Measurements from ENCODE around the gene WDR64. TPM values are rescaled to one million over a fixed set of nuclear protein-coding genes. Genes with fewer than 3 reads are reported as not detected.

Gene WDR64
- polyA plus RNA-seq, 2 of the 4 experiments (the other 2 are of a cell fraction): not detected

GRCh38 chr1:241637046-241637590 is 15.0 kb upstream of the WDR64 start:
- peaks cover 38% of the 10 kb centered on the region for H3K4me1 ChIP-seq
- peak overlapping the region; percentile 74 for H3K4me3 ChIP-seq
- peak overlapping the region; percentile 88 for H3K4me2 ChIP-seq
- ATAC-seq: no peak
- TF ChIP-seq HOXA7 (CRISPR knock-in tag; IDR thresholded peaks at IDR 0.05): no peak
- no peak for TF ChIP-seq HEYL (CRISPR knock-in tag; IDR thresholded peaks at IDR 0.05)
- TF ChIP-seq CHD2 (IDR thresholded peaks at IDR 0.05; ENCODE audit: low read length, partially characterized antibody): no peak
- no peak for TF ChIP-seq JUNB (IDR thresholded peaks at IDR 0.05)
- no peak for TF ChIP-seq NFE2L2 (conservative IDR thresholded peaks at IDR 0.05; ENCODE audit: low read length)
- TF ChIP-seq FOSL2 (IDR thresholded peaks at IDR 0.05): no peak
- no peak for TF ChIP-seq FOSL2 (CRISPR knock-in tag; IDR thresholded peaks at IDR 0.05)
- TF ChIP-seq CTCF (IDR thresholded peaks at IDR 0.05): no peak
- TF ChIP-seq CHD4 (IDR thresholded peaks at IDR 0.05; ENCODE audit: borderline replicate concordance): no peak
- no peak for TF ChIP-seq PBX3 (IDR thresholded peaks at IDR 0.05)
- TF ChIP-seq E2F6 (IDR thresholded peaks at IDR 0.05; ENCODE audit: borderline replicate concordance, low read depth): no peak
- no peak for TF ChIP-seq USF2 (IDR thresholded peaks at IDR 0.05)
- H3K9me3 ChIP-seq: no peaks in the 10 kb centered on the region
- H3K27ac ChIP-seq: peak overlapping the region; percentile 64 to 89; a peak in 3 of 6 replicates
- no peak for FAIRE-seq
- POLR2A ChIA-PET: no interaction called here
- DNase-seq (ENCODE audit: low read depth in 1 of 2, low spot score in 1 of 2): no peak
- CTCF ChIA-PET: interaction anchor here (0.7 to 4.2 kb wide), 4 partner anchors 9 to 189 kb away, joined by 3 to 24 read pairs (median 4); no protein-coding TSS in a partner anchor

- 63% methylated on average over 4 of the region's 4 CpGs for WGBS (ENCODE audit: missing lambda C conversion rate)
- no peak for TF ChIP-seq BCL3 (IDR thresholded peaks at IDR 0.05)
- no peak for TF ChIP-seq NPAS2 (CRISPR knock-in tag; IDR thresholded peaks at IDR 0.05; ENCODE audit: borderline replicate concordance)
- no peak for TF ChIP-seq JUNB (IDR thresholded peaks at IDR 0.05)
- no peak for TF ChIP-seq HEYL (CRISPR knock-in tag; IDR thresholded peaks at IDR 0.05)
- no peak for TF ChIP-seq SREBF2 (IDR thresholded peaks at IDR 0.05)
- no peak for TF ChIP-seq RNF2 (IDR thresholded peaks at IDR 0.05; ENCODE audit: borderline replicate concordance, low read depth)
- TF ChIP-seq CEBPB (IDR thresholded peaks at IDR 0.05): no peak
- TF ChIP-seq GATA3 (IDR thresholded peaks at IDR 0.05; ENCODE audit: borderline replicate concordance): no peak
- no peak for TF ChIP-seq ATOH8 (CRISPR knock-in tag; IDR thresholded peaks at IDR 0.05; ENCODE audit: low read depth)
- no peak for TF ChIP-seq USF2 (IDR thresholded peaks at IDR 0.05)
- TF ChIP-seq HOXB13 (CRISPR knock-in tag; IDR thresholded peaks at IDR 0.05; ENCODE audit: low read depth): no peak
- no peak for TF ChIP-seq TFCP2L1 (CRISPR knock-in tag; IDR thresholded peaks at IDR 0.05)
- no peak for TF ChIP-seq TP53 (CRISPR knock-in tag; IDR thresholded peaks at IDR 0.05)
- TF ChIP-seq KDM5A (IDR thresholded peaks at IDR 0.05): no peak
- TF ChIP-seq CBX8 (IDR thresholded peaks at IDR 0.05): no peak
- no peak for TF ChIP-seq BHLHE40 (IDR thresholded peaks at IDR 0.05; ENCODE audit: low read depth, low read length)
- no peak for TF ChIP-seq NR3C1 (IDR thresholded peaks at IDR 0.05)
- TF ChIP-seq FOSB (CRISPR knock-in tag; IDR thresholded peaks at IDR 0.05): no peak
- no peak for TF ChIP-seq CHD2 (IDR thresholded peaks at IDR 0.05; ENCODE audit: low read length, partially characterized antibody)
- no peak for TF ChIP-seq SMC3 (IDR thresholded peaks at IDR 0.05)
- ChIA-PET POLR2A (no interaction called here), CTCF (interaction anchor here (0.7 to 4.2 kb wide), 8 partner anchors 9 to 197 kb away, joined by 3 to 24 read pairs (median 4); no protein-coding TSS in a partner anchor)
- ATAC-seq (no peak), DNase-seq (ENCODE audit: low read depth in 1 of 2, low spot score in 1 of 2) (no peak), FAIRE-seq (no peak)
- peak overlapping the region; percentile 74 for H3K4me3 ChIP-seq
- no peaks in the 10 kb centered on the region for H3K9me3 ChIP-seq
- H3K4me1 ChIP-seq: peaks cover 42% of the 10 kb centered on the region
- peak overlapping the region; percentile 88 for H3K4me2 ChIP-seq
- H3K27ac ChIP-seq: peak overlapping the region; percentile 64 to 89; a peak in 5 of 6 replicates
Observed at GRCh38 chr1:241637604-241638003, 14.5 kb upstream of the WDR64 start.

Data from A549 (cell line).